Natural killer cell treated with Interleukin-12 subunit alpha and Interleukin-12 subunit beta and Interleukin-15 and Interleukin-18, amount 100 ng/mL, for 72 hours (primary cell): Measurements from ENCODE around the gene MICU2. TPM values are rescaled to one million over a fixed set of nuclear protein-coding genes. Genes with fewer than 3 reads are reported as not detected.

Experiments used
- ATAC-seq, 2 donors: fragments of 150-1000 bp; cut with Tn5 transposase in 1 of 2; sonication (Bioruptor Pico), chemical (Tn5 transposase) in 1 of 2; 2 replicates each; pipeline ENCODE4 v1.10.0; 2021
- DNase-seq: peaks from one replicate; pipeline ENCODE4 v3.0.0; 2022; ENCODE audit warnings: low spot score
- H3K27ac Mint-ChIP-seq, 2 donors: 1 replicate in 1 of 2; 2 replicates in 1 of 2; pipeline ENCODE4 v1.8.0; 2022; ENCODE audit warnings: mixed read lengths in 2 of 2, mild to moderate bottlenecking in 1 of 2, moderate library complexity in 1 of 2
- H3K27me3 Mint-ChIP-seq, 2 donors: 1 replicate in 1 of 2; 2 replicates in 1 of 2; pipeline ENCODE4 v1.8.0; 2022; ENCODE audit warnings: mixed read lengths in 2 of 2
- H3K36me3 Mint-ChIP-seq: one replicate; pipeline ENCODE4 v1.8.0; 2022; ENCODE audit warnings: mixed read lengths
- H3K4me1 Mint-ChIP-seq, 2 donors: 1 replicate in 1 of 2; 2 replicates in 1 of 2; pipeline ENCODE4 v1.8.0; 2022; ENCODE audit warnings: low read depth in 2 of 2, mixed read lengths in 2 of 2, mild to moderate bottlenecking in 1 of 2
- H3K4me3 Mint-ChIP-seq: one replicate; pipeline ENCODE4 v1.8.0; 2022; ENCODE audit warnings: mixed read lengths
- H3K9me3 Mint-ChIP-seq: 2 replicates; pipeline ENCODE4 v1.8.0; 2022; ENCODE audit warnings: mixed read lengths
- total RNA-seq, 2 donors: library from RNA; stranded (reverse); gene quantifications; one replicate each; pipeline ENCODE4 v1.2.3, GENCODE V29; 2022

Gene MICU2
- total RNA-seq, 2 donors from 2014 or later = 30.5 to 35.0 TPM

DNA sequence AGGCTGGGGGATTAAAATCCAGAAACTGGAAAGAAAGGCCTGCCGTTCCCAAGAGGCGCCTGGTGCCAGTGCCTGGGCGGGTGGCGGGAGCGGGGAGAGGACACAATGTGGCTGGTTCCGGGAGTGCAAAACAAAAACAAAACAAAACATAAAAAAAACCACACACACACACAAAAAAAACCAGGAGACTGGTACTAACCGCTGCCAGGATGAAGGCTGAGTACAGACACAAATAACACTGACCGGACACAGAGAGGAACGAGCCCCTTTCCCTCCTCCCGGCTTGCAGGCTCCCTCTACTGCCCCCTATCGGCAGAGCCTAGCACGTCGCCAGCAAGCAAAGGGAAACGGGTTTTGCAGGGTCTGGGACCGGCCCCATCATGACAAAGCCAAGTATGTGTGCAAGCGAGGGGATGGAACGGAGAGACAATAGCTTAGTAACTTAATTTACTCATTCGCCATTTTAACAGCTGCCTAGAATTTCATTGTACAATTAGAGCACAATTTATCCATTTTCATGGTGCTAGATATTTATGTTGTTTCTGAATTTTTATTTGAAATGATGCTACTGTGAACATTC is 127.0 kb downstream of the MICU2 start:
- peak; percentile 85 to 93 for ATAC-seq
- peak; percentile 86 for DNase-seq
- peak overlapping the region; percentile 29 to 88 for H3K27ac Mint-ChIP-seq
- H3K4me3 Mint-ChIP-seq = peak overlapping the region; percentile 79
- no peaks in the 10 kb centered on the region for H3K36me3 Mint-ChIP-seq
- H3K9me3 Mint-ChIP-seq = no peaks in the 10 kb centered on the region
- peaks cover 10 to 16% of the 10 kb centered on the region in 2 donors for H3K4me1 Mint-ChIP-seq
- H3K27me3 Mint-ChIP-seq = peaks cover 0 to 3% of the 10 kb centered on the region in 2 donors

DNA sequence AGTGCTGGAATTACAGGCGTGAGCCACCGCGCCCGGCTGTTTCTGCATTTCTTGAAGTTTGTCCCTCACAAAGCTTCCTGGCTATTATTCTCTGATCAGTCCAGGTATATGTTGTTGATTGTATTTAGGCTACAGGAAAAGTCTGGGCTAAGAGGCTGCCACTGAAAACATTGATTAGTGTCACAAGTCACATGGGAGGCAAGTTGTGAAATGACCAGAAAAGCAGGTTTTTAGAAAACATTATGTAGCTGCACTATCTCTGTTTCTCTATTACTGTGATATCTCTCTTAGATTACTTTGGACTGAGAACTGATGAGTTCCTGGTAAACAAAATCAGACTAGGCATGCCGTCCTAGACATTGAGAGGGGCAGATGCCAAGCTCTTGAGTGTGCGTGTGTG is 128.9 kb downstream of the MICU2 start:
- no peak overlapping the region for H3K27ac Mint-ChIP-seq
- DNase-seq (no peak), ATAC-seq (no peak)
- peaks cover 6% of the 10 kb centered on the region for H3K36me3 Mint-ChIP-seq
- peaks cover 0 to 6% of the 10 kb centered on the region in 2 donors for H3K27me3 Mint-ChIP-seq
- H3K4me3 Mint-ChIP-seq = no peak overlapping the region
- H3K4me1 Mint-ChIP-seq = peaks cover 10 to 16% of the 10 kb centered on the region in 2 donors
- peaks cover 6% of the 10 kb centered on the region for H3K9me3 Mint-ChIP-seq

DNA sequence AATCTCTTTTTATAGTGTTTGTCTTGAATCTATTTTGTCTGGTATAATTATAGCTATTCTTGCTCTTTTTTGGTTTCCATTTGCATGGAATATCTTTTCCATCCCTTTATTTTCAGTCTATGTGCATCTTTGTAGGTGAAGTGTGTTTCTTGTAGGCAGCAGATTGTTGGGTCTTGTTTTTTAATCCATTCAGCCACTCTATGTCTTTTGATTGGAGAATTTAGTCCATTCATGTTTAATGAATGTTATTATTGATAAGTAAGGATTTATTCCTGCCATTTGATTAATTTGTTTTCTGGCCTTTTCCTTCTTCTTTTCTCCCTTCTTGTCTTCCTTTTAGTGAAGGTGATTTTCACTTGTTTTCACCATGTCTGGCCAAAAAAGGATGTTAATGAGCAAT is 133.2 kb downstream of the MICU2 start:
- H3K27me3 Mint-ChIP-seq = peaks cover 0 to 5% of the 10 kb centered on the region in 2 donors
- no peak overlapping the region for H3K27ac Mint-ChIP-seq
- ATAC-seq (no peak), DNase-seq (no peak)
- no peaks in the 10 kb centered on the region for H3K4me1 Mint-ChIP-seq
- H3K9me3 Mint-ChIP-seq = peaks cover 6% of the 10 kb centered on the region
- peaks cover 6% of the 10 kb centered on the region for H3K36me3 Mint-ChIP-seq
- no peak overlapping the region for H3K4me3 Mint-ChIP-seq

DNA sequence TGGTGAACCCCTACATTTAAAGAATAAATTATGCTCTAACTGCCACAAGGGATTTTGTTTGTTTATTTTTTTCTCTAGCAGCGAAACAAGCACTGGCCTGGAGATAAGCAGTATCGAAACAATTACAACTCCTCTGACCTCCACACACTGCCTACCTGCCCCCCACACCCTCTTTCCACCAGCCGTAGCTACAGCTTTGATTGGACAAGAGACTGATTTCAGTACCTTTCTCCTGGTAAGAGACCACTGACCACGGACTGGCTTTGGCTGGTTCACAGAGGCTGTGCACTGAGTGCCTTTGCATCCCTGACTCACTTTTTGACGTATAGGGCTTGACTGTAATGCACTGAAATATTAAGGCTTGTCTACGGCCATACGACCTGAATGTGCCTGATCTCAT is 137.4 kb downstream of the MICU2 start:
- Mint-ChIP-seq H3K36me3 (peaks cover 2% of the 10 kb centered on the region), H3K27me3 (peaks cover 0 to 5% of the 10 kb centered on the region in 2 donors), H3K4me3 (no peak overlapping the region), H3K27ac (no peak overlapping the region), H3K9me3 (peaks cover 5% of the 10 kb centered on the region), H3K4me1 (no peaks in the 10 kb centered on the region)
- DNase-seq (no peak), ATAC-seq (no peak)

DNA sequence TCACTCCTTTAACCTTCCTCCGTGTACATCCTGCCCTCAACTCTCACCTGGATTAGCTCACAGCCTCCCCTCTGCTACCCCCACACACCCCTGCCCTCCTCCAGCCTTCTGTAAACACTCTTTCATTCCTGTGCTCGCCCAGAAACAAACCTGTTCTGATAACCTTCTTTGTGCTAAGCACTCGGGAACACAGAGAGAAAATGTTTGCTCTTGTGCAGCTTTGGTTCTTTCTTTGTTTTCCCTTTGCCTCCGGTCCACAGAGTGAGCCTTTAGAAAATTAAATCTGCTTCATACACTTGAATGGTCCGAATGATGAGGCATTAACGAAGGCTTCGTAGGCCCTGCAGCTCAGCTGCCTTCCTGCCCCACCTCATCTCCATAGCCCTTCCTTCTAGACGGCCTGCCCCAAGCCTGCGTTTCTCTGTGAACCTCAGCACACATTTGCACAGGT is 138.2 kb downstream of the MICU2 start:
- H3K4me1 Mint-ChIP-seq = no peaks in the 10 kb centered on the region
- peak in 1 of 2 donors; percentile 33 for ATAC-seq
- H3K4me3 Mint-ChIP-seq = no peak overlapping the region
- peaks cover 2% of the 10 kb centered on the region for H3K9me3 Mint-ChIP-seq
- H3K27ac Mint-ChIP-seq = no peak overlapping the region
- no peak for DNase-seq
- peaks cover 0 to 4% of the 10 kb centered on the region in 2 donors for H3K27me3 Mint-ChIP-seq
- no peaks in the 10 kb centered on the region for H3K36me3 Mint-ChIP-seq

DNA sequence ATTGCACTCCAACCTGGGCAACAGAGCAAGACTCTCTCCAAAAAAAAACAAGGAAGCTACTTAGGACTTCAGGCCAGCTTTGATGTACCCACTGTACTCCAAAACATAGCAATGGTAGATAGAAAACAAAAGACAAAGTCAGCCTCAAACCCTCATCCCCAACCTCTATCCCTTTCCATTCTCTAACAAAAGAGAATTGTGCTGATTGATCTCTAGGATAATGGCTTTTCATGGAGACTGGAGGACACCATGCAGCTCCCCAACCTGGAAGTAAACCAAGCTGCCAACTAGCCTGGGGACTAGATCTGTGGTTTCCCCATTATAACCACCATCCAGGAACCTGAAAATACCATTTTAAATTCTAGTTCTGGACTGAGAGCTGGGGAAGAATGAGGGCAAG is 140.5 kb downstream of the MICU2 start:
- no peak for ATAC-seq
- H3K4me3 Mint-ChIP-seq = no peak overlapping the region

DNA sequence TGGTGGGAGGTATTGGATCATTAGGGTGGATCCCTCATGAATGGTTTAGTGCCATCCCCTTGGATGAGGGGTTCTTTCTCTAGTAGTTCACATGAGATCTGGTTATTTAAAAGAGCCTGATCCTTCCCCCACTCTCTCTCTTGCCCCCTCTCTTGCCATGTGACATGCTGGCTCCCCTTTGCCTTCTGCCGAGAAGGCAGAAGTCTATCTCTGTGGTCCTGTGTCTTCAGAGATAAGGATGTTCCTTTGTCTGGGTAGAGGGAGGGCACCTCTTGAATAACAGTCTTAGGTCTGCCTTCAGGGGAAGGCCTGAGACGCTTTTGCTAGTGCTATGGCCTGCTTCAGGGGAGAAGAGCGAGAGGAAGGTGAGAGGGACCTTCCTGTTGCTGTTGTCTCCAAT is 142.8 kb downstream of the MICU2 start:
- Mint-ChIP-seq H3K27ac (no peak overlapping the region), H3K4me3 (no peak overlapping the region)

More for the DNA sequence above, 140.5 kb downstream of the MICU2 start:
- DNase-seq = no peak
- H3K36me3 Mint-ChIP-seq = no peaks in the 10 kb centered on the region
- no peaks in the 10 kb centered on the region for H3K9me3 Mint-ChIP-seq
- H3K4me1 Mint-ChIP-seq = peaks cover 6 to 7% of the 10 kb centered on the region in 2 donors
- H3K27ac Mint-ChIP-seq = no peak overlapping the region
- peaks cover 0 to 2% of the 10 kb centered on the region in 2 donors for H3K27me3 Mint-ChIP-seq

DNA sequence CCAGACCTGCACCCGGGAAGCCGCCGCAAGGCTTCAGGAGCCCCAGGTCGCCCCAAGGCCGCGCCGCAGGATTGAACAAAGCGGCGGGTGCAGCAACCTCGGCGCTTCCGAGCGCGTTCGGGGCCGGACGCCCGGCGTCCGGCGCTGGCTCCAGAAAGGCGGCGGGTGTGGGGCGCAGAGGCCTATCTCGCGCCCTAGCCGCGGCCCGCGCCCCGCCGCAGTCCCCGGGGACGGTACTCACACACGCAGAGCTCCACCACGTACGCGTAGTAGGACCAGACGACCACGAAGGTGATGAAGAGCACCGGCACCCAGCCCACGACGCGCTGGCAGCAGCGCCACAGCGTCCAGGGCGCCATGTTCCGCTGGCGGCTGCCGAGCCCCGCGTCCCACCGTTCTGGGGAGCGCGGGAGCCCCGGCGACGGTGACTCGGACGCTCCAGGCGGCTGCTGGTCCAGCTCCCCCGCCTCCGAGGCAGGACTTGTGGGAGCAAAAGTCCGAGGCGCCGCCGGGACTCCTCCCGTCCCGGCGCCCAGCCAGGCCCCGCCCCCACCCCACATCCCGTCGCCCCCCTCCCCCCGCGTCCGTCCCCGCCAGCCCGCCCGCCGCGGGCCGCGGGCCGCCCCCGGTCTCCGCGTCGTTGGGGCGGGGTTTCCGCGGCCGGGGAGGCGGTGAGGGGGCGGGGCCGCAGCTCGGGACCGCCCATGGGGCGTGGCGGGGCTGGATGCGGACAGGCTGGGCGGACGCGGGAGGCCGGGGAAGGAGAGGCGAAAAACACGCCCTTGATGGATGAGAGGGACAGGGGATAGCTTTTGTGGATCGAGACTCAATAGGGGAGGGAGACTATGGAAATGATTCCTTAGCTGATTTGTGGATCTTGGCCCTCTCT is 144.9 kb downstream of the MICU2 start, which contains the start of gene ZDHHC20:
Gene ZDHHC20, minus strand, starts transcription at position 491 of the 889 bp plus-strand sequence. Its CDS starts 132 bp downstream, at position 359.
- H3K4me3 Mint-ChIP-seq = peak within 1 kb of the TSS; percentile 86
- peak within 1 kb of the TSS; percentile 78 to 86 for H3K27ac Mint-ChIP-seq
- H3K27me3 Mint-ChIP-seq = no peaks in the 10 kb centered on the region
- no peaks in the 10 kb centered on the region for H3K9me3 Mint-ChIP-seq
- peak; percentile 96 to 98 for ATAC-seq
- H3K36me3 Mint-ChIP-seq = no peaks in the 10 kb centered on the region
- DNase-seq = peak; percentile 93
- peaks cover 30 to 33% of the 10 kb centered on the region in 2 donors for H3K4me1 Mint-ChIP-seq

More for the DNA sequence above, 142.8 kb downstream of the MICU2 start:
- no peaks in the 10 kb centered on the region for H3K36me3 Mint-ChIP-seq
- no peaks in the 10 kb centered on the region for H3K27me3 Mint-ChIP-seq
- no peak for DNase-seq
- no peaks in the 10 kb centered on the region for H3K9me3 Mint-ChIP-seq
- ATAC-seq = no peak
- peaks cover 22 to 24% of the 10 kb centered on the region in 2 donors for H3K4me1 Mint-ChIP-seq

DNA sequence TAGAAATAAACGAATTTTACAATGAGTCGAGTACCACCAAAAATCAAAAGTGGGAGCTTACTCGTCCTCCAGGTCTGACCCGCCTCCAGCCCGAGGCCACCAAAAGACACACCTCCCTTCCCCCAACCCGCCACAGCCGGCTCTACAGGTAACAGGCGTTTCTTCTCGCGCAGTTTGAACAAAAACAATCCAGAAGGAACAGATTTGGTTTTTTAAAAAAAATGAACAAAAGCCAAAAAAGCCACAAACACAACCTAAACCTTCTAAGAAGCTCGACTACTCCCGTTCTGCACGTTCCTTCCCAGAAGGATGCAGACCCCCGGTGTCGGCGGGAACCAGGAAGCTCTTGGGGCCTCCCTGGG is 145.5 kb downstream of the MICU2 start:
- no peak for DNase-seq
- Mint-ChIP-seq H3K27me3 (no peaks in the 10 kb centered on the region), H3K4me3 (peak overlapping the region; percentile 86), H3K9me3 (no peaks in the 10 kb centered on the region), H3K4me1 (peaks cover 32 to 34% of the 10 kb centered on the region in 2 donors), H3K36me3 (no peaks in the 10 kb centered on the region), H3K27ac (peak overlapping the region; percentile 78 to 86)
- ATAC-seq = no peak

DNA sequence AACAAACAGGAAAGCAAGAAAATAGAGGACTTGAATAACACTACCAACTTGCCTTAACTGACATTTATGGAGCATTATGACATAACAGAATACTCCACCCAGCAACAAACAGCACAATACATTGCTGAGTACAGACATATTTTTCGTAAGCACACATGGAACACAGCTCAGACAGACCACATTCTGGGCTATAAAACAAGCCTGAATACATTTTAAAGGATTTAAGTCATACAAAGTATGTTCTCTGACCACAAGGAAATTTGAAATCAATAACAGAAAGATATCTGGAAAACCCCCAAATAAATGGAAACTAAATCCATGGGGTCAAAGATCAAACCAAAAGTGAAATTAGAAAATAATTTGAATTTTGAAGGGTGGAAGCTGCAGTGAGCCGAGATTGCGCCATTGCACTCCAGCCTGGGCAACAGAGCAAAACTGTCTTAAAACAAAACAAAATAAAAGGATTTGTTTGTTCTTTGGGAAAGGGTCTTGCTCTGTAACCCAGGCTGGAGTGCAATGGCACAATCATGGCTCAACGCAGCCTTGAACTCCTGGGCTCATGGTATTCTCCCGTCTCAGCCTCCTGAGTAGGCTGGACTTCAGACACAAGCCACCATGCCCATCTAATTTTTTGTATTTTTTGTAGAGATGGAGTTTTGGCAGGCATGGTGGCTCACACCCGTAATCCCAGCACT is 150.4 kb downstream of the MICU2 start:
- H3K27ac Mint-ChIP-seq = peak overlapping the region in 1 of 2 donors; percentile 1
- peaks cover 45 to 51% of the 10 kb centered on the region in 2 donors for H3K4me1 Mint-ChIP-seq
- no peak for DNase-seq
- no peaks in the 10 kb centered on the region for H3K27me3 Mint-ChIP-seq
- no peak for ATAC-seq
- H3K36me3 Mint-ChIP-seq = peaks cover 6% of the 10 kb centered on the region
- no peaks in the 10 kb centered on the region for H3K9me3 Mint-ChIP-seq
- no peak overlapping the region for H3K4me3 Mint-ChIP-seq

DNA sequence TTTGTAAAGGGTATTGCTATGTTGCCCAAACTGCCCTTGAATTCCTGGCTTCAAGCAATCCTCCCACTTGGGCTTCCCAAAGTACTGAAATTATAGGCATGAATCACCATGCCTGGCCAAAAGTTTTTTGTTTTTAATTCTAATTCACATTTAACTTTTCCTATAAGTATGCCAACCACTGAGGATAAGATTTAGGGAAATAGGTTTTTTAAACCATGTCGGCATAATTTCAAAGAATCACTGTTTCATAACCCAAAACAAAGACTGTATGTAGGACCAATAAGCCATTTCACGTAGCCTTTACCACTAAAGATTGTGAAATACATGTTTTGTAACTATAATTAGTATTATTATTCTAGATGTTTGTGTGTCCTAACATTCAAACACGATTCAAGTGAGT is 153.0 kb downstream of the MICU2 start:
- DNase-seq (no peak), ATAC-seq (no peak)
- peaks cover 6% of the 10 kb centered on the region for H3K36me3 Mint-ChIP-seq
- H3K27me3 Mint-ChIP-seq = no peaks in the 10 kb centered on the region
- no peak overlapping the region for H3K4me3 Mint-ChIP-seq
- peaks cover 34 to 42% of the 10 kb centered on the region in 2 donors for H3K4me1 Mint-ChIP-seq
- H3K9me3 Mint-ChIP-seq = no peaks in the 10 kb centered on the region
- H3K27ac Mint-ChIP-seq = no peak overlapping the region

DNA sequence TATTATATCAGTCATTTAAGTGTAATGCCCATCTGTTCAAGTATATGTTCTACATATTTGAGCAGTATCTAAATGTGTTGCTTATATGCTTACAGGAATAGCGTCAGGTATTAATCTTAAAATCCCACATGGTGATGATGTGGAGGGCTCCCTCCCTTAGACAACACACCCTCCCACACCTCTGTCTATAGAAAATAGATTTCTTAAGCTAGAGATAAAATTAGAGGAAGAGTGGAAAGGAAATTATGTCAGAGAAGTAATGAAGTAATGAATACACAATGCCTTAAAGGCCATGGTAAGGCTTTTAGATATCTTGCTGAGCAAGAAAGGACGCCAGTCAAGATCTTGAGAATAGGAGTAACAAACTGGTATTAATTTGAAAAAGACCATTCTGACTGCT is 157.3 kb downstream of the MICU2 start:
- no peak for DNase-seq
- Mint-ChIP-seq H3K4me1 (peaks cover 15 to 39% of the 10 kb centered on the region in 2 donors), H3K27ac (no peak overlapping the region), H3K4me3 (no peak overlapping the region), H3K9me3 (no peaks in the 10 kb centered on the region), H3K36me3 (no peaks in the 10 kb centered on the region), H3K27me3 (no peaks in the 10 kb centered on the region)
- ATAC-seq = no peak

DNA sequence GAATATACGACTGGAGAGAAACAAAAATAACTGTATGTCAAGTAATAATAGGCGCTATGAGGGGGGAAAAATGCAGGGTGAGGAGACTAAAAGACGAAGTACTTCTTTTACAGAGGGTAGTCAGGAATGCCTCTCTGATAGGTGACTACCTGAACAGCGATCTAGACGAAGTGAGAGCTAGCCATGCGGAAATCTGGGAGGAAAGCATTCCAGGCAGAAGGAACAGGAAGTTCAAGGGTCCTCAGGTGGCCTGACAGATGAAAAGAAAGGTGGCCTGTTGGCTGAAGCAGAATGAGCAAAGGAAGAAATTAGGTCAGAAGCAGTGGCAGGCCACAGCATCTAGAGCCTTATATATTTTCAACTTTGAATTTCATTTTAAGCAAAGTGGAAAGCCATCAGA is 158.2 kb downstream of the MICU2 start:
- Mint-ChIP-seq H3K4me3 (no peak overlapping the region), H3K27ac (no peak overlapping the region), H3K4me1 (peaks cover 18 to 40% of the 10 kb centered on the region in 2 donors), H3K36me3 (no peaks in the 10 kb centered on the region), H3K9me3 (no peaks in the 10 kb centered on the region), H3K27me3 (no peaks in the 10 kb centered on the region)
- no peak for ATAC-seq
- no peak for DNase-seq
